Hematopoietic multipotent progenitor cell treated with erythropoietin and hydrocortisone succinate and interleukin-3 and kit ligand, for 6 days (in vitro differentiated cells): ENCODE measurements around the gene SEMA3B.
"Not testable (repeated sequence)": the region's sequence is repeated elsewhere in the genome, so short reads cannot be mapped to it uniquely, and the experiment has no call there.

ENCODE experiments used
- DNase-seq: peaks from one replicate; pipeline ENCODE4 v3.0.0-alpha.2; 2015

The SEMA3B gene

GRCh38 chr3:50260027-50260941 lies 8.7 kb upstream of the SEMA3B start:
- peak; percentile 87 for DNase-seq

GRCh38 chr3:50260942-50261441 lies 8.0 kb upstream of the SEMA3B start:
- no peak for DNase-seq

- DNase-seq = no peak
Measured at GRCh38 chr3:50261505-50261904, 7.4 kb upstream of the SEMA3B start.

GRCh38 chr3:50262200-50262599 lies 6.7 kb upstream of the SEMA3B start:
- not testable (repeated sequence) for DNase-seq

- DNase-seq = no peak
Measured at GRCh38 chr3:50262778-50263177, 6.2 kb upstream of the SEMA3B start.

GRCh38 chr3:50263478-50264382 lies 5.2 kb upstream of the SEMA3B start:
- no peak for DNase-seq

- DNase-seq = no peak
Measured at GRCh38 chr3:50264383-50264963, 4.5 kb upstream of the SEMA3B start.

GRCh38 chr3:50264964-50265485 lies 3.9 kb upstream of the SEMA3B start:
- no peak for DNase-seq

GRCh38 chr3:50265571-50265970 lies 3.4 kb upstream of the SEMA3B start:
- no peak for DNase-seq

GRCh38 chr3:50266017-50266416 lies 2.9 kb upstream of the SEMA3B start:
- no peak for DNase-seq

- no peak for DNase-seq
Measured at GRCh38 chr3:50266836-50267235, 2.1 kb upstream of the SEMA3B start.

GRCh38 chr3:50267280-50267913 lies 1.6 kb upstream of the SEMA3B start:
- no peak for DNase-seq

GRCh38 chr3:50268276-50268675 lies 671 bp upstream of the SEMA3B start:
- no peak for DNase-seq

GRCh38 chr3:50269460-50269859 lies 513 bp downstream of the SEMA3B start:
- DNase-seq = no peak

- no peak for DNase-seq
Measured at GRCh38 chr3:50269977-50270413, 1.0 kb downstream of the SEMA3B start.

- no peak for DNase-seq
Measured at GRCh38 chr3:50270422-50271224, 1.7 kb downstream of the SEMA3B start.

GRCh38 chr3:50271314-50271936 lies 2.5 kb downstream of the SEMA3B start:
- no peak for DNase-seq

- not testable (repeated sequence) for DNase-seq
Measured at GRCh38 chr3:50272538-50272910, 3.6 kb downstream of the SEMA3B start.

- DNase-seq = peak; percentile 88
Measured at GRCh38 chr3:50272911-50273688, 4.2 kb downstream of the SEMA3B start.

GRCh38 chr3:50273689-50274065 lies 4.7 kb downstream of the SEMA3B start:
- no peak for DNase-seq
